ENCODE measurements around the gene POU3F1.

Gene POU3F1

DNA sequence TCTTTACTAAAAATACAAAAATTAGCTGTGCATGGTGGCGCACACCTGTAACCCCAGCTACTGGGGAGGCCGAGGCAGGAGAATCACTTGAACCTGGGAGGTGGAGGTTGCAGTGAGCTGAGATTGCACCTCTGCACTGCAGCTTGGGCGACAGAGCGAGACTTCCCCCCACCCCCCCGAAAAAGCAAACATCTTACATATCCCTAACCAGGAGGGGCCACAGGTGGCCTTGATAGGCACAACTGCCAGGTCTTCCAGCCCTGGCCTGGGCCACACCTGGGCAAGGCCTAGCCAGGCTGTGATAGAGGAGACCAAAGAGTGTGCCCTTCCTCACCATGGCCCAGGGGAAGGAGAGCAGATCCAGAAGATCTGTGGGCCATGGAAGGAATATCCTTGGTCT, 28.6 kb upstream of the POU3F1 start:
- no peaks in the 10 kb centered on the region for H3K4me1 ChIP-seq (ENCODE audit: control insufficient read depth, insufficient read depth, low read length, poor library complexity, severe bottlenecking)
- H3K27me3 ChIP-seq (replicated peaks; ENCODE audit: control insufficient read depth, insufficient read depth, low read length, poor library complexity, severe bottlenecking): peaks cover 3% of the 10 kb centered on the region
- no peak overlapping the region for H3K4me3 ChIP-seq (ENCODE audit: insufficient read depth, low read depth, low read length, poor library complexity, severe bottlenecking)
- DNase-seq: no peak
- H3K36me3 ChIP-seq (ENCODE audit: control insufficient read depth, insufficient read depth, low read length): no peaks in the 10 kb centered on the region
- H3K9me3 ChIP-seq (ENCODE audit: control insufficient read depth, low read length): no peaks in the 10 kb centered on the region
- no peak overlapping the region for H3K27ac ChIP-seq (ENCODE audit: insufficient read depth, low read length, poor library complexity, severe bottlenecking)

DNA sequence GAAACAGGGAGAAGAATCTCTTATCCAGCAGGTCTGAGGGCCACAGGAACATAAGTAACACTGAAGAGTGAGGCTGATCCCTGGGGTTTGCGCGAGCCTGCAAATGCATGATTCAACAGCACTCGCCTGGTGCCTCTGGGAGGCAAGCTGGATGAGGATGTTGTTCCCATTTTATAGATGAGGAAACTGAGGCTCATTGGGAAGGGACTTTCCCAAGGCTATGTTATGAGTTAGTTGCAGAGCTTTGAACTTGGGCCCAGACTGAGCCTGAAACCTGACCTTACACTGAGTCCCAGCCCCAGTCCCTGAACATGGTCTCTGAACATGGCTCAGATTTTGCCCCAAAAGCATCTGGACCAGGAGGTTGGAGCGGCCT, 27.7 kb upstream of the POU3F1 start:
- H3K27me3 ChIP-seq (replicated peaks; ENCODE audit: control insufficient read depth, insufficient read depth, low read length, poor library complexity, severe bottlenecking): peaks cover 3% of the 10 kb centered on the region

DNA sequence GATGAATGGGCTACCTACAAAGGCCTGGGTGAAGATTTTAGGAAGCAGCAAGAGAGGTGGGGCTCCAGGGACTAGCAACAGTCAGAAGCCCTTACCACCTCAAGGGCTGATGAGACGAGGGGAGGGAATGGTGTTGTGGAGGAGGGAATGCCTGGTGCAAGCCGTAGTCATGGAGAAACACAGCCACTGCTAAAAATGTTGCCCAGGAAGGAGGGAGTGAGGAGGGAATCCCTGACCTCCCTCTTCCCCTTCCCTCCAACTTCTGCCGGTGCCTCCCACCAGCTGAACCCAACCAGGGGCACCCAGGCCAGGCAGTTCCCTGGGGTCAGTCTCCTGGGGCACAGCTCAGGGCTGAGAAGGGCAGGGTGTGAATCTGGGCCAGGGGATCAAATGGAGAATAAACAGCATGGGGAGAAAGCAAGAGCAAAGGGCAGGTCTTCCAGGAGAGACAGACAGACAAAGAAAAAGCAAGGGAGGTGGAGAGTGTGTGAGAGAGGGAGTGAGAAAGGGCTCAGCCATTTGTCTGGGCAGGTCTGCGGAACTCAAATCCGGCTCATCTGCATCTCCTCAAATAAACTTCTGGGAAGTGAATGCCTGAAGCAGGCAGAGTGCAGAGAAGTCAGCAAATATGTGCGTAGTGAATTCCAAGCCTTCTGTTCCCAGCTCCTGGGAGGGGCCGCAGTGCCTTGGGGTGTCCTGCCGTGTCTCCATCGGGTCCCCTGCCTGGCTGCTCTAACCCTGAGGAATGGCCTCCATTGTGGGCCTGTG, 27.1 kb upstream of the POU3F1 start:
- peaks cover 3% of the 10 kb centered on the region for H3K27me3 ChIP-seq (replicated peaks; ENCODE audit: control insufficient read depth, insufficient read depth, low read length, poor library complexity, severe bottlenecking)

More for the DNA sequence above, 27.7 kb upstream of the POU3F1 start:
- no peak for DNase-seq
- Histone ChIP-seq H3K9me3 (ENCODE audit: control insufficient read depth, low read length) (no peaks in the 10 kb centered on the region), H3K36me3 (ENCODE audit: control insufficient read depth, insufficient read depth, low read length) (no peaks in the 10 kb centered on the region), H3K4me1 (ENCODE audit: control insufficient read depth, insufficient read depth, low read length, poor library complexity, severe bottlenecking) (no peaks in the 10 kb centered on the region), H3K4me3 (ENCODE audit: insufficient read depth, low read depth, low read length, poor library complexity, severe bottlenecking) (no peak overlapping the region), H3K27ac (ENCODE audit: insufficient read depth, low read length, poor library complexity, severe bottlenecking) (no peak overlapping the region)

DNA sequence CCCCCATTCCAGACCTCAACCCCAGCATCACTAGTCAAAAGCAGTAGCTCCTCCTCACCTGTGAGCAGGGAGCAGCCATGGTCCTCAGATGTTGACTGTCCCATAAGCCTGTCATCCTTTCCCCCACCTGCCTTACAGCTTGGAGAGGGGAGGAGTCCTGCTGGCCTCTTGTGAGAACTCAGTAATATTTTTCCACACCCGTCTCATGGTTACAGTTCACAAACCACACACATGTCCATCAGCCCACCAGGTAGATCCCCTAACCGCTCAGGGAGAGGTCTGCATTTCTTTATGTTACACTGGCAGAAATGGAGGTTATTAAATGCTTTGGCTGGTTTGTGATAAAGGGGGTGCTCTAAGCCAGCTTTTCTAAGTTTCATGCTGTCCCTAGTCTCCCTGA, 26.3 kb upstream of the POU3F1 start:
- H3K4me1 ChIP-seq (ENCODE audit: control insufficient read depth, insufficient read depth, low read length, poor library complexity, severe bottlenecking): no peaks in the 10 kb centered on the region
- no peaks in the 10 kb centered on the region for H3K36me3 ChIP-seq (ENCODE audit: control insufficient read depth, insufficient read depth, low read length)
- no peak for DNase-seq
- no peak overlapping the region for H3K27ac ChIP-seq (ENCODE audit: insufficient read depth, low read length, poor library complexity, severe bottlenecking)
- peaks cover 3% of the 10 kb centered on the region for H3K27me3 ChIP-seq (replicated peaks; ENCODE audit: control insufficient read depth, insufficient read depth, low read length, poor library complexity, severe bottlenecking)
- H3K4me3 ChIP-seq (ENCODE audit: insufficient read depth, low read depth, low read length, poor library complexity, severe bottlenecking): no peak overlapping the region
- H3K9me3 ChIP-seq (ENCODE audit: control insufficient read depth, low read length): no peaks in the 10 kb centered on the region

More for the DNA sequence above, 27.1 kb upstream of the POU3F1 start:
- Histone ChIP-seq H3K36me3 (ENCODE audit: control insufficient read depth, insufficient read depth, low read length) (no peaks in the 10 kb centered on the region), H3K9me3 (ENCODE audit: control insufficient read depth, low read length) (no peaks in the 10 kb centered on the region), H3K4me1 (ENCODE audit: control insufficient read depth, insufficient read depth, low read length, poor library complexity, severe bottlenecking) (no peaks in the 10 kb centered on the region), H3K27ac (ENCODE audit: insufficient read depth, low read length, poor library complexity, severe bottlenecking) (no peak overlapping the region), H3K4me3 (ENCODE audit: insufficient read depth, low read depth, low read length, poor library complexity, severe bottlenecking) (no peak overlapping the region)
- no peak for DNase-seq

DNA sequence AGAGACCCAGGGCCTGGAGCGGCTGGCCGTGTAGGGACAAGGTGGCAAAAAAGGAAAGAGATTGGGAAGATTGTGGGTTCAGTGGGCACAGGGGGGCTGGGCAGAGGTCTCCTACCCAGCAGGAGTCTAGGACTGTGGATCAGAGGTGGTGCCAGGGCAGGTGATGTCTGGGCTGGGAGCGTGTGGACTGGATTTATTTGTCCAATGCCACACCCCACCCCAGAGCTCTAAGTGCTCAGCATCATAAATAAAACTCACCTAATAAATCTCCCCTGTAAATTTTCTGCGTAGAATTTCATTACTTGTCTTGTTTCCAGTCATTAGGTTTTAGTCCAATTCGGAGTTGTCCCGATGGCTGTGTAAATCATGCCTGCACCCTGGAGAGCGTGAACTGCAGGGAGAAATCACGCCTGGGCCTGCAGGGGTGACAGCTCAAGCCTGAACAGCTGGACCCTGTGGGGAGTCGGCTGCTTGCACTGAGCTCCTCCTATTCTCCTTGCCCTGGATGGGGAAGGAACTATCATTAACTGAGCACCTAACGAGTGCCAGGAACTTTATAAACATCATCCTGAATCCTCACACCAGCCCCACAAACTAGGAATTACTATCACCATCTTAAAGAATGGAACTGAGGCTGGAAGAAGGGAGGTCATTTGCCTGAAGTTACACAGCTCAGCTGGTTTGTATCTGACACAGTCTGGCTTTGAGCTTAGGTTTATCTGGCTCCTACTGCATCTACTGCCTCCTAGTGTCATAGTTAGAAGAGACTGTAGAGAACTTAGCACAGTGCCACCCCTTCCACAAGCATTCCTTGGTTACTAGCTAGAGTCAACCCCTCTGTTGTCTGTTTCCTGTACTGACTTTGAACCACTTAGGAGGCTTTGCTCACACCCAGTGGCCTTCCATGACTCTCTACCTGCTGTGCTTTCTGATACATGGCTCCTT, 25.0 kb upstream of the POU3F1 start:
- no peak for DNase-seq

DNA sequence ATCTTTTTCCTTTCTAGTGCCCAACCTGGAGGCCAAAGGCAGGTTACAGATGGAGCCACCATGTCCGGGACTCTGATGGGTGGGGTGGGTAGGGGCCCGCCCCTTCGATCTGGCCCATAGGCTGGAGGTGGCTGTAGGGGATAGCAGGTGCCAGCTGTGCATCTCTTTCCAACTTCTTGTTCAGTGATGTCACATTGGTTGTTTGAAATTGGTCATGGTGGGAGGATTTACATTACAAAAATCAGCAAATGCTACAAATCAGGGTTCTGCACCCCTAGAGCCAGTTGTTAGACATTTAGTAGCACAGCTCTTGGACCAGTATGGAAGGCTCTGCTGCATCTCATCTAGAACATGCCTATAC, 22.4 kb upstream of the POU3F1 start:
- no peak for DNase-seq
- Histone ChIP-seq H3K27me3 (replicated peaks; ENCODE audit: control insufficient read depth, insufficient read depth, low read length, poor library complexity, severe bottlenecking) (no peaks in the 10 kb centered on the region), H3K36me3 (ENCODE audit: control insufficient read depth, insufficient read depth, low read length) (no peaks in the 10 kb centered on the region), H3K4me3 (ENCODE audit: insufficient read depth, low read depth, low read length, poor library complexity, severe bottlenecking) (no peak overlapping the region), H3K27ac (ENCODE audit: insufficient read depth, low read length, poor library complexity, severe bottlenecking) (no peak overlapping the region), H3K4me1 (ENCODE audit: control insufficient read depth, insufficient read depth, low read length, poor library complexity, severe bottlenecking) (no peaks in the 10 kb centered on the region), H3K9me3 (ENCODE audit: control insufficient read depth, low read length) (no peaks in the 10 kb centered on the region)

More for the DNA sequence above, 25.0 kb upstream of the POU3F1 start:
- no peaks in the 10 kb centered on the region for H3K9me3 ChIP-seq (ENCODE audit: control insufficient read depth, low read length)
- no peak overlapping the region for H3K4me3 ChIP-seq (ENCODE audit: insufficient read depth, low read depth, low read length, poor library complexity, severe bottlenecking)
- no peaks in the 10 kb centered on the region for H3K4me1 ChIP-seq (ENCODE audit: control insufficient read depth, insufficient read depth, low read length, poor library complexity, severe bottlenecking)
- no peaks in the 10 kb centered on the region for H3K27me3 ChIP-seq (replicated peaks; ENCODE audit: control insufficient read depth, insufficient read depth, low read length, poor library complexity, severe bottlenecking)
- H3K36me3 ChIP-seq (ENCODE audit: control insufficient read depth, insufficient read depth, low read length): no peaks in the 10 kb centered on the region
- no peak overlapping the region for H3K27ac ChIP-seq (ENCODE audit: insufficient read depth, low read length, poor library complexity, severe bottlenecking)

DNA sequence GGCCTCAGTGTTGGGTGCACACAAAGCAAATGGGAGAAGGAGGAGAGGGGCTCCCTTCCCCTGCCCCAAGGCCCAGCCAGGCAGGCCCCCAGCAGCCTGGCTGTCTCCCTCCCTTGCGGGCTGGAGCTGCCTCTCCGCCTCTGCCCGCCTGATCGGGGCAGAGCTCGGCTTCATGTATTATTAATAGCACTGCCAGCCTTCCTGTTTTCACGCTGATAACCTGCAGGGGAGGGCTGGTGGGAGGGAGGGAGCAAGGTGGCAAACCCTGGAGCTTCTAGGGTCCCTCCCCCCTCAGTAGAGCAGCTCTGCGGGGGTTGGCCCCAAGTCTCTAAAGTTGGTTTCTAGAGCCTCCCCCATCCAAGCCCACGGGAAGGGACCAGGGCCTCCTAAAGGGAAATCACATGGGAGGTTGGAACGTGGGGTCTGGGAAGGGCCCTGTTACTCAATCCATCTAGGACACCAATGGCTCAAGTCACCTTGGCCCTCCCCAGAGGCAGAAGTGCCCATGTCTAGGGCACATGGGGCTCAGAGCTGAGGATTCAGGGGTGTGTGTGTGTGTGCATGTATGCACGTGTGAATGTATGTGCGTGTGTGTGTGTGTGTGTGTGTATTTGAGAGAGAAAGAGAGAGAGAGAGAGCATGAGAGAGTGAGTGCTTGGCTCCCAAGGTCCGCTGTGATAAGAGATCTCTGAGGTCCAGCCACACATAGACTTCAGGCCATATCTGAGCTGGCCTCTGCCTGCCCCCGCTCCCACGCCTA, 21.8 kb upstream of the POU3F1 start:
- H3K27me3 ChIP-seq (replicated peaks; ENCODE audit: control insufficient read depth, insufficient read depth, low read length, poor library complexity, severe bottlenecking): no peaks in the 10 kb centered on the region
- H3K4me3 ChIP-seq (ENCODE audit: insufficient read depth, low read depth, low read length, poor library complexity, severe bottlenecking): no peak overlapping the region
- H3K9me3 ChIP-seq (ENCODE audit: control insufficient read depth, low read length): no peaks in the 10 kb centered on the region
- H3K4me1 ChIP-seq (ENCODE audit: control insufficient read depth, insufficient read depth, low read length, poor library complexity, severe bottlenecking): no peaks in the 10 kb centered on the region
- H3K27ac ChIP-seq (ENCODE audit: insufficient read depth, low read length, poor library complexity, severe bottlenecking): no peak overlapping the region
- no peak for DNase-seq
- H3K36me3 ChIP-seq (ENCODE audit: control insufficient read depth, insufficient read depth, low read length): no peaks in the 10 kb centered on the region

DNA sequence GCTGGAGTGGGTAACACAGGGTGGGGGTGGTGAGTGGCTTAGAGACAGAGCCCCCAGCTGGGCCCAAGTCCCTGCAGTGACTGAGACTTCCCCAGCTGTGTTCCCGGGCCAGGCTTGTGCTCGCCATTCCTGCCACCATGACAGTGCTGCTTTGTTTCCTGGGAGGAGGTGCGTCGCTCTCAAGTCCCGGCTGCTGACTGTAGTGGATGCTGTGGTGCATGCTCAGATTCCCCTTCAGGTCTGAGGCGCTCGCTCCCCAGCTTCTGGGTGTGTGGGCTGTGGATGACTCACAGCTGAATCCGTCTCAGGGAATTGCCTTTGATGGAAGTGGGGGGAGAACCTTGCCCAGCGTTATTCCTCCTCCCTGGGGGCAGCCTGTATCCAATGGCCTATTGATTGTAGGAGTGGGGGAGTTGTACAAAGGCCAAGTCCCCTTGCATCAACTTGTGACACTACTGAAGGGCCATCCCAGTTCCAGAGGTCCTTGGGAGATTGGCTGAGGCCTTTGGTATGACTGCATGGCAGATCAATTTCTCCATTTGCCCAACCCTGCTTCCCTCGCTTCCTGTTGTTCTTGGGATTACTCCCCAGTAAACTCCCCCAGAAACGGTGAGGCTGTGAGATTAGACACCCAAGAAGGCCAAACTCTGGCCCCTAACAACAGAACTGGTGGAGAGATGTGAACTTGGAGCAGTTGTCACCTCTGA, 17.8 kb upstream of the POU3F1 start:
- DNase-seq: no peak
- Histone ChIP-seq H3K27me3 (replicated peaks; ENCODE audit: control insufficient read depth, insufficient read depth, low read length, poor library complexity, severe bottlenecking) (no peaks in the 10 kb centered on the region), H3K9me3 (ENCODE audit: control insufficient read depth, low read length) (no peaks in the 10 kb centered on the region), H3K36me3 (ENCODE audit: control insufficient read depth, insufficient read depth, low read length) (no peaks in the 10 kb centered on the region), H3K4me3 (ENCODE audit: insufficient read depth, low read depth, low read length, poor library complexity, severe bottlenecking) (no peak overlapping the region), H3K27ac (ENCODE audit: insufficient read depth, low read length, poor library complexity, severe bottlenecking) (no peak overlapping the region), H3K4me1 (ENCODE audit: control insufficient read depth, insufficient read depth, low read length, poor library complexity, severe bottlenecking) (no peaks in the 10 kb centered on the region)

DNA sequence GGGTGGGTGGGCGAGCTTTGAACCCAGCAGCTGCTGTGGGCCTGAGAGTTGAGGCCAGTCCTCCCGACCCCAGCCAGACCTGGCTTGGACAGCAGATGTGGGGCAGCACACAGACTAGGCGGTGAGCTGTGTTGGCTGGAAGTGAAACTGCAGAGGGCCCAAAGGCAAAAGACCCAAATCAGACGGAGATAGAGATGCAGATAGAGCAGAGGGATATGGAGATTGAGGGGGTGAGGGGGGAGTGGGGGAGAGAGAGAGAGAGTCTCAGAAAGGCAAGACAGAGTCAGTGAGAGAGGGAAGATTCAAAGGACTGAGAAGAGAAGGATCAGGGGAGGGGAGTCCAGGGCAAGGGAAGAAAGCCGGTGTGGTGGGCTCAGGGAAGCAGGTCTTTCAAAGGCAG, 17.0 kb upstream of the POU3F1 start:
- DNase-seq: no peak
- Histone ChIP-seq H3K36me3 (ENCODE audit: control insufficient read depth, insufficient read depth, low read length) (no peaks in the 10 kb centered on the region), H3K4me1 (ENCODE audit: control insufficient read depth, insufficient read depth, low read length, poor library complexity, severe bottlenecking) (no peaks in the 10 kb centered on the region), H3K9me3 (ENCODE audit: control insufficient read depth, low read length) (no peaks in the 10 kb centered on the region), H3K27me3 (replicated peaks; ENCODE audit: control insufficient read depth, insufficient read depth, low read length, poor library complexity, severe bottlenecking) (no peaks in the 10 kb centered on the region), H3K27ac (ENCODE audit: insufficient read depth, low read length, poor library complexity, severe bottlenecking) (no peak overlapping the region), H3K4me3 (ENCODE audit: insufficient read depth, low read depth, low read length, poor library complexity, severe bottlenecking) (no peak overlapping the region)

Data from effector memory CD4-positive, alpha-beta T cell (primary cell).